Measurements from ENCODE around the gene CUBN. TPM values are rescaled to one million over a fixed set of nuclear protein-coding genes. Genes with fewer than 3 reads are reported as not detected.

The CUBN gene
- total RNA-seq, 1 donor from 2014 or later: 0.40 TPM

DNA sequence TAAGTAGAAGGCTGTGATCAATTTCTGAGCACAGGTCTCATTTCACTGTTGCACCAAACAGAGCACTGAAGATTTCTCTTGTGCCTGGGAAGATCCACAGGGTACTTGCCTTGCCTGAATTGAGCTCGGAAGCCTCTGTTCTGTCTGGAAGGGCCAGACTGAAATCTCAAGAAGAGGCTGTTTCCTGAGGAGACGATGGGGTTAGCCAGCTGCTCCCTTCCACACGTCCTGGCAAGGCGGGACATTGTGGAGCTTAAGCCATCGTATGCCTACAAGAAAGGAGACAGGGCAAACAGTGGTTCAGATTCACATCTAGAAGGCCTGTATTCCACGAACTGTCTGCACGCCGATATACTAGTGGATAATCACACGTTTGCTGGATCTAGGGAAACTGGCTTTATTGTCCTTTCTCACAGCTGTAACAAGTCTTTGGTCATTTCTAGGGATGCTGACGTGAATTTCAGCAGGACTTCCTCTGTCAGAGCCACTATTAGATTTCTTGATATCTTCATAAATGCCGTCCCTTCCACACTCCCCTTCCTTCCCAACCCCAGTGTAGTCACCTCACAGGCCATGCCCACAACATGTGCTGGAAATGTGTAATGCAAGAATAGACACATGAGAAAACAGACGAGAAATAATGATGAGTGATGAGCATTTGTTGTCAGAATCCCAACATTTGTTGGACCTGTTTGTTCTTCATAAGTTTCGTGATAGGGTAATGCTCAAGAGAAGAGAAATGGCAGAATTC lies 175.2 kb downstream of the CUBN start:
- DNase-seq (ENCODE audit: low read depth): no peak

DNA sequence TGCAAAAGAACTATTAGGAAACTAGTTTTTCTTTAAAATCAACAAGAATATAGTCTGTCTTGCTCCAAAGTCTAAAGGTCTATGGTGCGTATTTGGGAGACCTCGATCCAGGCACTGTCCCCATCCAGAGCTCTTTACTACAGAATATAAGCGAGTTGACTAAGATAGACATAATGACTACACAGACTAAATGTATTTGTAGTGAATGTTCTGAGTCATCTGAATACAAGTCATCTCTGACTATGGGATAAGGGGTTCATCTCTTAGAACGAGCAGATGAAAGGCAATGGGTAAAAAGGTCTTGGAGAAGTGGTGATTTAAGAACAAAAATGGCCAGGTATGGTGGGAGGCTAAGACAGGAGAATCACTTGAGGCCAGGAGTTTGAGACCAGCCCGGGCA lies 176.3 kb downstream of the CUBN start:
- DNase-seq (ENCODE audit: low read depth): no peak

DNA sequence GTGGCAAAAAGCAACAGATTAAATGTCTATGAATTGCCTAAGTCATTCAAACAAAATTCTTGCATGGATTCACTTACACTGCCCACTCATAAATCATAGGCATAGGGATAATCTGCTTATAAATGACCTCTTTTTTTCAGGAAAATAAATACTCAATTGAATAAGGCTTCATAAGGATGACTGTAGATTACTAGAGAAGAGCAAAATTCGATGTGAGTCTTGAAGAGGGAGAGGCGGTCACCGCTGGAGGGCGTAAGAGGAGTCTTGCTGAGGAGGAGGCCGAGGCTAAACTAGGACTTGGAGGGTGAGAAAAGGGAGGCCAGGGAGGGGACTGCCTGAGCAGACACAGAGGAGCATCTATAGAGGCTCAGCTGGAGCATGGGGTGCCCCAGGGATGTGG lies 177.0 kb downstream of the CUBN start:
- no peak for DNase-seq (ENCODE audit: low read depth)

DNA sequence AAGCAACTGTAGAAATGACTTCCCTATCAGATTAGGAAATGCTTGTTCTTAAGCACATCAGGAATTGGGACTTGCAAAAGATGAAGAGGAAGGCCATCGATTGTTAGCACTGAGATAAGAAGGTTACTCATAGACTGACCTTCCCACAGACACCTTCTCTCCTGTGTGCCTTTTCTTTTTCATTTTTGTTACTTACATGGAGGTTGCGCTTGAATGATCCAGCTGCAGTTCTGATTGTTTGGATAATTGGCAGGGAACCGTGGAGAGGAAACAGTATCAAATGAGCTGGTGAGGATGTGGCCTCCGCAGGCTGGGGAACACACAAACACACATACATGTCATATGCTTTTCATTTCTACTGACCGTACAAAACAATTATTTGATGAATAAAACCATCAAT lies 177.5 kb downstream of the CUBN start:
- no peak for DNase-seq (ENCODE audit: low read depth)

DNA sequence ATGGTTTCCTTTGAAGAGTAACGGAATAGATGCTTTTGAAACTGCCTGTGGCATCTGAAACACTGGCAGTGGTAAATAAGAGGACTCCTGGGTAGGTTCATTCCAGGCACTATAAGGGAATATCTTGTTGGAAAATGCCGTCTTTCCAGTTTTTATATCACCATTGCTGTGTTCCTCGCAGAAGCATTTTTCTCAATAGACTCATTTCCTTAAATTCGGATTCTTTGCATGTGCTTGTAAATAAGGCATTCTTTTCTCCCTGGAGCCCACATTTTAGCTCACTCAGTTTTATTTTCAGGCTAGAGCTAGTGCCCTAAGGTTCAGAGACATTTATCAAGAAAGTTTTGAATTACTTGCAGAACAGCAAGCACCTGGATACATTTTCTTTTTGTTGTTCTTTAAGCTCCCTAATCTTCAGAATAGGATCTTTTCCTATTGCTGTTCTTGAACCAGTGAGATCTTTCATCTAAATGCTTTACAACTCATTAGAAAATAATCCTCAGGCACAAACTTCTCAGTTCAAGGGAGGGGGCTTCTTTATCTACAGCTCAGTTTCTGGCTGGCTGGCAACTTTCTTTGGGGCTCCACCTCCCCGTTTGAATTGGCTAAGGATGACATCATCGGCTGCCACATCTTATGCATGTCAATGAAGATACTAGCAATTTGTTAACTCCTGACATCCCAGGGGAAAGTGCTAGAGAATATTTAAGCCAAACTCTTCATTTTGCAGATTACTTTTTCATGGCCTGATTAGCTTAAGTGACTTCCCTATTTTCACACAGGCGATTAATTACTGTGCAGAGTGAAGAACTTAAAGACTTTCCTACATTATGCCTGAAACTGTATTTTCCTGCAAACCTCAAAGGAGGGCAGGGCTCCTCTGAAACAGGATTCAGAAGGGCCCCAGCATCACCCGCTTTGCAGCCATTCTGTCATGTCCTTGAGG lies 178.7 kb downstream of the CUBN start:
- no peak for DNase-seq (ENCODE audit: low read depth)

DNA sequence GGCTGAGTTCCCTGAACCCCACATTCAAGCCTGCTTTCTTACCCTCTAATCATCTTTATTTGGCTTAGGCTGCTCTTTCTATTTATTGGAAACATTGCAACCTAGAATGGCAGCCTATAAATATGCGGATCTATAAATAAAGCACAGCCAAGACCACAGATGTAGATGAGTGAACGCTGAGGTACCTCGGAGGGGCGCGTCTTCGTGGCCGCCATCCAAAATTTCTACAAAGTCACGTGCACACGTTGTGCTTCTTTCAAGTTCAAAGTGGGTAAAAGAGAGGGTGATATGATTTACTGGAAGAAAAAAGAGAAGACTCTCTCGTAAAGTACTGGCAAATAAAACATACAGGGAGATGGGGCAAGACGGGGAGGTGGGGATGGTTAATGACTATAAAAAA lies 179.8 kb downstream of the CUBN start:
- no peak for DNase-seq (ENCODE audit: low read depth)

DNA sequence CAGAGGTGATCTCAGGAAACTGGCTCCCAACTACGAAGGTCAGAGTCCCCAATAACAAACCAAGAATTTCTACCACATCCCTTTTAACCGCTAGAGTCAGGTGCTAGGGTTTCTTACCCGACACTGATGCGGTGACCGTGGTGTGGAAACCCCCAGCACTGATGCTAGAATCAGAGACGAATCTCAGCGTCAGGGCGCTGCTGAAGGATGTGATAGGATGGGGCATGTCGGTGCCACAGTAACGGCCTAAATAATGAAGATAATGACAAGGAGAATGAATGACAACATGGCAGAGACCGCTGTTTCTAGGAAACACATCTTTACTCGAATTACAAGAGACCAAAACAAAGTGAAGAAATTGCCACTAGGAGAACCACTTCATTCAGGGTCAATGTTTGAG lies 181.2 kb downstream of the CUBN start:
- DNase-seq (ENCODE audit: low read depth): no peak

DNA sequence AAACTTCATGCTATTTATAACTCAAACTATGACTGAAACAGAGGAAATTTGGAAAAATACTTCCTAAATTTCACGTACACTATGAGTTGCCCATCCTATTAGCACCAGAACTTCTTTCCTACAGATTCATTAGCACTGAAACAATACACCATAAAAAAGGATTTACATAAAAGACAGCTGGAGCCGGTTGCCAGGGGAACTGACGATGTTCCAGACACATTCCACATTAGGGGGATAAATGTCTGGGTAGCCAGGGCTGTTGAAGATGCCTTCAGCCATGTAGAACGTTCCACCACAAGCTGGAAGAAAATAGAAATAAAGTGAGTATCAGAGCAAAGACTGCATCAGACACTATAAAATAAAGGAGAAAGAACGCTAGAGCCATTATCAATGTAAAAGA lies 182.5 kb downstream of the CUBN start:
- DNase-seq (ENCODE audit: low read depth): no peak

DNA sequence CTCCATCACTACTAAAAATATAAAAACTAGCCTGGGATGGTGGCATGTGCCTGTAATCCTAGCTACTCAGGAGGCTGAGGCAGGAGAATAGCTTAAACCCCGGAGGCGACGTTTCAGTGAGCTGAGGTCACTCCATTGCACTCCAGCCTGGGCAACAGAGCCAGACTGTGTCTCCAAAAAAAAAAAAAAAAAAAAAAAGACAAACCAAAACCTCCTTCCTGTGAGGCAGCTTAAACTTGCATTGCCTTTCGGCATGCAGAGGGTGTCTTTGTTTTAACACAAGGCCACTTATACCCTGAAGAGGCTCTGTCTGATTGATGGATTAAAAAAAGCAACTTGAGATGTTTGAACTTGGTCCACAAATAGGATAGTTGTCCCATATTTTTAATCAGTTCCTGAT lies 184.0 kb downstream of the CUBN start:
- no peak for DNase-seq (ENCODE audit: low read depth)

DNA sequence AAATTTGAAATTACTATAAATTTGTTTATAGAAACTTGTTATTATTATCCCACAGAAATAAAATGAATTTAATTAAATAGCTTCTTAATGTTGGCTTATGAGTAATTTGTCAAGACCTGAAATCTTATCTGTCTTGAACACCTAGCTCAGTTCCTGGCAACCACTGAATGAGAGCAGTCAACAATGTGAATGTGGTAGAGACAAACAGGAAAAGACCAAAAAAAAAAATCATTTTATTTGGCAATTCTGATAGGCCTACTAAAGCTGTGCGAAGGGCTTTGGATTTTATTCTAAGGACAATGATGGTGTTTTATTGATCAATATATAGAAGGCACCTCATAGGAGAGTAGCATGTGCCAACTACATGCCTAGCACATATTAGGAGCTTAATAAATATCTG lies 184.6 kb downstream of the CUBN start:
- DNase-seq (ENCODE audit: low read depth): no peak

DNA sequence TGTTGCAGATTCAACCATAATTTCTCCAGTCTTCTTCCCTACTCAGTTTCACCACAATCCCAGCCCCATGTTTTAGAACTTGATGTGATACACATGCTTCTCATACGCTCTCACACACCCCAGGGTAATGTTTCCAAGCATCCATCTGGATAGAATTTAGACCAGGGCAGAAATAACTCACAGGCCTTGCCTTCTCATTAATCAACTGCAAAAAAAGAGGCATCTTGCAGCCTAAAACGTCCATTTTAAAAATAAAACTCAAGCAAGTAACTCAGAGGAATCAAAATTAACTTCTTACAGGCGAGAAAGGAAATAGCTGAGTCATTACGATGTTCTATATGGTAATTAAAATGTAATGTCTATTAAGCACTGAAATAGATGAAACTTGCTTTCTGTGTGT lies 185.2 kb downstream of the CUBN start:
- DNase-seq (ENCODE audit: low read depth): peak; percentile 57

DNA sequence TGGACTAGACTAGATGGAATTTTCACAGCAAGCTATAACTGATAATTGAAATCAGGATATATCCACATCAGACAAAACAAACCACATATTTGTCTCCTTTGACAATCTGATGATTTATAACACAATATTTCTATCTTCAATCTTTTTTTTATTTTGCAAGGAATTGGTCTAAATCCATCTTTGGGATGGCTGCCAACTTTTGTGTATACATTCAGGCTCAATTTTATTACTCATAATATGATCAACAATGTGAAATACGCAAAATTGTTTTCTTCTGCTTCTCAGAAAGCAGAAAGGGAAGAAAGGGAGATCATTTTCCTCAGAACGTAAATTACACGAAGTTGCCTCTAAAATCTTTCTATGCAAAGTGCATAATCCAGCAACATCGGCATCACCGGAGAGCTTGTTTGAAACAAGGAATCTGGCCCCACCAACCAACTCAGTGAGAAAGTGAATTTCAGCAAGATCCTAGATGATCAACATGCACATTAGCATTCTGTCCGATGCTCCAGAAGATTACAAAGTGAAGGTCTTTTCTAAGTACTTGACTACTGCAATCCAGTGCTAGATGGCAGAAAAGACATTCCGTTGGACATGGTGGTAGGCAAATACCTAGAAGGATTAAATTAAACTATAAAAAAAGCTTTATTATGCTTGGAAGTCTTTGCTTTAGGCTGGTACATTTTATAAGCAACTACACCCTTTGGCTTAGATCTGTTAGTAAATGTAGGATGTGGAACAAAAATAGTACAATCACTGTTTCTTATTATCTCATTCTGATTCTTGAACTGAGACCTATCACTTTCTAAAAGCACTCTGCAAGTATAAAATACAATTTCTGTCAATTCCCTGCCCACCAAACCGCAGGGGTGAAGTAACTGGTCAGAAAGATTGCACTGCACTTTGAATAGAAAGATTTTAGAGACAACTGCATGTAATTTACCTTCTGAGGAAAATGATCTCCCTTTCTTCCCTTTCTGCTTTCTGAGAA lies 186.0 kb downstream of the CUBN start:
- no peak for DNase-seq (ENCODE audit: low read depth)

DNA sequence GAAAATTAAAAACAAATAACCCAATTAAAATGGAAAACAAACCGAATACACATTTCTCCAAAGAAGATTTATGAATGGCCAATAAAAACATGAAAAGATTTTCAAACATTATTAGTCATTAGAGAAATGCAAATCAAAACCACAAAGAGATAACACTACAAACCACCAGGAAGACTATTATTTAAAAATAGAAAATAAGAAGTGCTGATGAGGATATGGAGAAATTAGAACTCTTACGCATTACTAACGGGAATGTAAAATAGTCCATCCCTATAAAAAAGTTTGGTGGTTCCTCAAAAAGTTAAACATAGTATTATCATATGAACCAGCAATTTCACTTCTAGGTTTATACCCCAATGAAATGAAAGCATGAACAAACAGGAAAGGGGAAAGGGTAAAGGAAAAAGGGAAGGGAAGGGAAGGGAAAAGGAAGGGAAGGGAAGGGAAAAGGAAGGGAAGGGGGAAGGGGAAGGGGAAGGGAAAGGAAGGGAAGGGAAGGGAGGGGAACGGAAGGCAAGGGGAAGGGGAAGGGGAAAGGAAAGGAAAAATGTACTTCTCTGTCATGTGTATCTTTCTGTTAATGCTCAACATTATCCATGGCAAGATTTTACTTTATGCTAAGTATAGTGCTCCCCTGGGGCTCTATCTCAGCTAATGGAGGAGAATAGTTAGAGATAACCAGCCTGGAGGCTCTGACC lies 187.1 kb downstream of the CUBN start:
- no peak for DNase-seq (ENCODE audit: low read depth)

DNA sequence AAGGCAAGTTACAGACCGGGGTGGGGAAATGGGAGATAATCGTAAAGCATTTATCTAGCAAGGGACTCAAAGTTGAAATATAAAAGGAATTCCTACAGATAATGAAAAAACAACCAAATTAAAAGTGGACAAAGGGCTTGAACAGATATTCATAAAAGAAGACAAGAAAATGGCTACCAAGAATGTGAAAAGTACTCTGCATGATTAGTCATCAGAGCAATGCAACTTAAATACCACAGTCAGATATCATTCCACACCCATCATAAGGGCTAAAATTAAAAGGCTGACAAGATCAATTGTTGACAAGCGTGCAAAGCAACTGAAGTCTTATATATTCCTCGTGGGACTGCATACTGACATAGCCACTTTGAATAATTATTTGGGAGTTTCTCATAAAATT lies 187.7 kb downstream of the CUBN start:
- DNase-seq (ENCODE audit: low read depth): peak; percentile 50

DNA sequence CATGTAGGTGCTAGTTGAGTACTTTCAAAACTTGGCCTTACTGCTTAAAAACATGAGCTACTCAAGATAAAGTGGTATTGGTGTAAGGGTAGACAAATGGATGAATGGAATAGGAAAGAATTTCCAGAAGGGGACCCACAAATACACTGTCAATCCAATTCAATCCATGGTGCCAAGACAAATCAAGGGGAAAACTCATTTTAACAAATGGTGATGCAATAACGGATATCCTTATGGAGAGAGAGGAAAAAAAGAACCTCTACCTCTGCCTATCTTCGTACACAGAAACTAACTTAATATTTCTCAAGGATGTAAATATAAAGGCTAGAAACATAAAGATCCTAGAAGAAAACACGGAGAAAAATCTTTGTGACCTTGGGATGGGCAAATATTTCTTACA lies 188.5 kb downstream of the CUBN start:
- DNase-seq (ENCODE audit: low read depth): no peak

DNA sequence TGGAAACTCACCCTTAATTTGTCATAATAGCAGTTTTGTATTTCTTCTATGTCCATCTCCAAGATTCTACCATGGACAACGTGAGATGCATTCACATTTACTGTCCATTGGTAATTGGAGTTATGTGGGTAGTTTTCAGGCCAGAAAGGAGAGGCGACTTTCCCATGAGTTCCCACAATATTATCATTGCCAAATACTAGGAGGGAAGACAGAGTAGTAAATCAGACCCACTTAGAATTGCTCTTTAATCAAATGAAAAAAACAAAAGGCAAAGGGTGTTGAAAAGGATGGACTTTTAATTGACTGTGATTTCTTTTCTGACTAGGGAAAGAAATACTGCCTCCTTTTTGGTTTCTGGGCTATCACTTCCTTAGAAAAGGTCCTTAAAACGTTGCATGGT lies 190.7 kb downstream of the CUBN start:
- no peak for DNase-seq (ENCODE audit: low read depth)

DNA sequence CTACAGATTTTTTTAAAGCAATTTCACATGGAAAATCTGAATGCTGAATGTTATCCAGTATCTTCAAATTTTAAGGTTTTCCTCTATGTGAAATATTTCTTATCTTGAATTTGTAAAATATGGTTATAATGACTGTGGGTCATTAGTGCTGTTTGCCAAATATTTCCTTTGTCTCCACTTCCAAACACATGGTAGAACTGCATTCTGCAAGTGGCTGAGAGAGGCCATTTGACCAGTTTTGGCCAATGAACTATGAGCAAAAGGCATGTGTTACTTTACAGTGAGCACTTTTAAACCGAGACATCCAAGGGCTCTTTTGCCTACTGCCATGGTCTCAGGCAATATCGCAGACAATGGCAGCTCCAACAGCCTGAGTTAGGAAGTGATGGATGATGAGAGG lies 195.2 kb downstream of the CUBN start:
- no peak for DNase-seq (ENCODE audit: low read depth)

DNA sequence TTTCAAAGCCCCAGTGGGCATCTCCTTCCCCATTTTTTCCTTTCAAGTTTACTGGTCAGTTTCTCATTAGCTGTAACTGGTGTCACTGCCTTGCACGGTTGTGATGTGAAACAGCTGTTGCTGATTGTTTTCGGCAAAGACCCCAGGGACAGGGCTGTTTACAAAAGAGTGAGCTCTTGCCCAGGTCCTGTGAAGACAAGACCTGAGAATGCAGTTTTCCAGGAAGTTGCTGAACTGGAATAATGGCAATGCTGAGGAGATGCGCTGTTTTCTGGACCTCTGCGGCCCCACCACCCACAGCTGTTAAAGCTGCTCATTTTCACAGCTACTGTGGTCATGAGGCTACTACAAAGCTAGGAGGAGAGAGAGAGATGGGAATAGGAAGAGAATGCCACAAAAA lies 195.8 kb downstream of the CUBN start:
- peak; percentile 36 for DNase-seq (ENCODE audit: low read depth)

DNA sequence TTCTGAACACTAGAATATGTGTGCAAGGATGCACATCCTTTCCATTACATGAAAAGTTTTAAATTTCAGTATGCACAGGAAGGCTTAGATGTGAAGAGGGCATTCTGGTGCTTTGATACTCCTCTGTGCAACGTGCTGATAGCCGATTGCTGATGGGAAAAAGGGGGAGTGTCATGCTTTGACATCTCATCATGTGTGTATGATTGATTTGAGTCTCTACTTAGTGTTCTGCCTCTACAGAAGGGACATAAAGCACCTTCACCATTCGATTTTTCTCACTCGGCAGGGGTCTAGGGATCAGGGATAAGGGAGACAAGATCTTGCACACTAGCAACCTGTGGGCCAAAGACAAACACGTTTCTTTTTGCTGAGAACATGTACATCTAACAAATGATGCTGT lies 197.7 kb downstream of the CUBN start:
- no peak for DNase-seq (ENCODE audit: low read depth)

DNA sequence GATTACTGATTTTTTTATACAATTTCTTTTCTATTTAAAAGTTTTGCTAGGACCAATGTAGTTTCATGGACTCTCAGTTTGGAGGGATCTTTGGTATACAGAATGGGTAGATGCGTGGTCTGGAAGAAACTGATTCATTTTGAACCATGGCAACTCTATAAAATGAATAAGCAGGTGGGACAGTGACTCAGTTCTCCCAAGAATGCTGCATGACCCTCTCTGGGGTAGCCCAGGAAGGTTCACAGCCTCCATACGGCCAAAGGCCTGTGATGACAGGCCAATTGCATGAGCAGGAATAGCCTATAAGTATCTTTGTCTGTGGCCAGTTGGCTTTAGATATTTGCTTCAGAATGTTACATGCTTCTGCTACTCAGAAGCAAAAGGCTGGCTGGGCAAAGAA lies 199.1 kb downstream of the CUBN start:
- DNase-seq (ENCODE audit: low read depth): no peak

DNA sequence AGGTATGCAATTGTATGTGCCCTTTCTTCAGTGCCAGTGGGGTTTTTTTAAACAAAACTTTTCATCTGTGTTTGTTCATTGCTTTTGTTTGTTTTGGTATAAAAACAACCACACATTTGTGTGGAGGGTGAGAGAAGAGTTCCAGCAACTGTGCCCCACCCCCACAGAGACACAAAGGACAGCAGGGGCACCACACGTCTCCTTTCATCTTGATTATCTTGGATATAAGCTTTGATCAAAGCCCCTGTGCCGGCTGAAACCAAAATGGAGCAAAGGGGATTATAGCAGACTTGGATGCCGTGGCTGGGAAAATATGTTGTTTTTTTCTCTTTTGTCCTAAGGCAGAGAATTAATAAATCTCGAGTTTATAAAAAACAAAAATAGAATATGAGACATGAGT lies 200.5 kb downstream of the CUBN start:
- DNase-seq (ENCODE audit: low read depth): no peak
